T-helper 2 cell (primary cell): Measurements from ENCODE around the gene ACOT9.
A peak's percentile ranks its signal among the peaks of the same experiment; 100 is the strongest.
"Not testable (repeated sequence)": the region's sequence is repeated elsewhere in the genome, so short reads cannot be mapped to it uniquely, and the experiment has no call there.

Source experiments
- DNase-seq, 5 experiments: peaks; one replicate each; pipeline versions ENCODE4 v3.0.0 to v3.0.0-alpha.2; 2012 to 2022

ACOT9 gene

DNA sequence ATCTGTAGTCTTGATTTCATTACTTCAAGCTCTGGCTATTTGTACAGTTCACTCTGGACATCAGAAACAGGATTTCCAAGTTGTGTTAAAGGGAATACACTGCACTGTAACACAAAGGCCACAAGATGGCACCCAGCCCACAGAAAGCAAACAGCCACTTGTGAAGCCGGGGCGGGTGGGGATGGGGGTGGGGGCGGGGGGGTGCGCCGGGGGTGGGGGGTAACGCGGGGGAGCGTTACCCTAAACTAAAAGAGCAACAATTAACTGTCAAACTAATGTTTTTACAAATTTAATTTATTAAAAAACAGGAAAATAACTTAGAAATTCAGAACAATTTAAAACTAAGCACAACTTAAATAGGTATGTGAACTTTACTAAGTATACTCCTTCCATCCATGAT lies 48.5 kb downstream of the ACOT9 start:
- peak in 3 of 5 experiments; percentile 9 to 49 (median 23) for DNase-seq

- no peak for DNase-seq
These were observed 50.9 kb downstream of the ACOT9 start for GRCh38 chrX:23692166-23692565.

DNA sequence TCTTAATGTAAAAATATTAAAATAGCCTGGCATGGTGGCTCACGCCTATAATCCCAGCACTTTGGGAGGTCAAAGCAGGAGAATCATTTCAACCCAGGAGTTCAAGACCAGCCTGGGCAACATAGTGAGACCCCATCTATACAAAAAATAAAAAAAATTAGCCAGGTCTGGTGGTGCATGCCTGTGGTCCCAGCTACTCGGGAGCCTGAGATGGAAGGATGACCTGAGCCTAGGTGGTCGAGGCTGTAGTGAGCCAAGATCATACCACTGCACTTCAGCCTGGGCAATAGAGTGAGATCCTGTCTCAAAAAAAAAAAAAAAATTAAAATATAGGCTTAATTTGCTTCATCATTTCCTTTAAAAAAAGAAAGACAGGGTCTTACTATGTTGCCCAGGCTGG lies 66.6 kb downstream of the ACOT9 start:
- not testable (repeated sequence) for DNase-seq

DNA sequence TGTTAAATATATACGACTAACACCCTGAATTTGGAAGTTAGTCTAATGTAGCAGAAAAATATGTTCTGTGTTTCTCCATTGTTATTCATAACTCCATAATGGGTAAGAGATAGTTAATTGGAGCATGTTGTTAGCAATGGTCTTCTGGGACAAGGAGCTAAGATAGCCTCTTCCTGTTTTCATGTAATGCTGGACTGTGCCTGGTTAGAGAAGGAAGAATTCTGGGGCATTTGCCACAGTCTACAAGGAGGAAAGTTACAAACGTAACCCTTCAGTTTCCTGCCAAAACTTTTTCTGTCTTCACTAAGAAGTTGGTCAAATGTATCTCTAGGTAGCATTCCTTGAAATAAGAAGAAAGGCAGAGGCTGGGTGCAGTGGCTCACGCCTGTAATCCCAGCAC lies 70.0 kb downstream of the ACOT9 start:
- no peak for DNase-seq

DNA sequence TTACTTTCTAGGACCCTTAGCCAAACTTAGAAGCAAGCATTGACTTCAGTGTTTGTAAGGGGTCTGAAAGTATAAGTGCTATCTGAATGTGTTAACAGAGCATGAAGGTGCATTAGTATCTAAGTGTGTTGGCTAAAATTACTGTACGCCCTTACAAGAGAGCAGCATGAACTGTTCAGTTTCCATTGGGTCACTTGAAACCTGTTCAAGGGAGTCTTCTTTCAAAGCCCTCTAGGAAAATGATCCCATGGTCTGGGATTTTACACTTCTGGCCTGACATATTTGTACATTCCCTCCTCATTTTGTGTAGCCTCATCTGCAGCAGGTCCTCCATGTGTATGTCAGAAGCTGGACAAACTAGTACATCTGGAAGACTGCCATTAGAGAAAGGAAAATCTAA lies 72.5 kb downstream of the ACOT9 start:
- no peak for DNase-seq

- DNase-seq: no peak
These were observed 74.7 kb downstream of the ACOT9 start for GRCh38 chrX:23668335-23668734.

GRCh38 chrX:23667239-23668177 lies 75.6 kb downstream of the ACOT9 start, which contains the start of gene PRDX4:
Gene PRDX4 (plus strand): TSS chrX:23667493. CDS start chrX:23667571, 78 bp downstream.
- DNase-seq: peak; percentile 39 to 83 (median 63)

GRCh38 chrX:23666282-23666681 lies 76.8 kb downstream of the ACOT9 start:
- no peak for DNase-seq

GRCh38 chrX:23664496-23664895 lies 78.6 kb downstream of the ACOT9 start:
- no peak for DNase-seq

DNA sequence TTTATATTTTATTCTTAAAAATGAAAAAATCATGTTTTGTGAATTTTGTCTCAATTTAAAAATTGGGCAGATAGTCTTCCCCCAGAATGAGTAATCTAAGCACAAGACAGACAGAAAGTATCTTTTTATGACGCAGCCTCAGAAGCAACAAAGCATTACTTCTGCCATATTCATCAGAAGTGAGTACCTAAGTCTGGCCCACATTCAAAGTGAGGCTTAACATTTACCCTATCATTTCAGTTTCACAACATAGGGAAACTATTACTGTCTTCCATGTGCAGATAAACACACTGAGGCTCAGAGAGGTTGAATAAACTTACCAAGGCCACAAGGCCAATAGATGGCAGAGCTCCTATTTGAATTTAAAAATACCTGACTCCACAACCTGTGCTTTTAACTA lies 80.2 kb downstream of the ACOT9 start:
- DNase-seq: peak in 1 of 5 experiments; percentile 71

DNA sequence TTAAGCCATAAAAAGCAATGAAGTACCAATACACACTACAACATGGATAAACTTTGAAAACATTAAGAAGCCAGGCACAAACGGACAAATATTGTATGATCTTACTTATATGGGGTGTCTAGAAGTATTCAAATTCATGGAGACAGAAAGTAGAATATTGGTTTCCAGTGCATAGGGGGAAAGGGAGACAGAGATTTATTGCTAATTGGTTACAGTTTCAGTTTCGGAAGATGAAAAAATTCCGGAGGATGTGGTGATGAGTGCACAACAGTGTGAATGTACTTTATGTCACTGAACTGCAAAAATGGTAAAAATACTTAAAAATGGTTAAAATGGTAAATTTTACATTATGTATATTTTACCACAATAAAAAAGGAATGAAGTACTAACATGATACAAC lies 80.9 kb downstream of the ACOT9 start:
- DNase-seq: peak in 2 of 5 experiments; percentile 1 to 75

DNA sequence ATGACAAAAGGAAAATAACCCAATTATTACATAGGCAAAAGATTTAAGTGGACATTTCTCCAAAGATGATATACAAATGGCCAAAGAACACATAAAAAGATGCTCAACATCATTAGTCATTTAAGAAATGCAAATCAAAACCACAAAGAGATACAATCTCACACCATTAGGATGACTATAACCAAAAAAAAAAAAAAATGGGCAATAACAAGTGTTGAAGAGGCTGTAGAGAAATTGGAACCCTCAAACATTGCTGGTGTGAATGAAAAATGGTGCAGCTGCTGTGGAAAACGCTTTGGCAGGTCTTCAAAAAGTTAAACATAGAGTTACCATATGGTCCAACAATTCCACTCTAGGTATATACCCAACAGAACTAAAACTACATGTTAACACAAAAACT lies 81.4 kb downstream of the ACOT9 start:
- DNase-seq: peak in 1 of 5 experiments; percentile 58

DNA sequence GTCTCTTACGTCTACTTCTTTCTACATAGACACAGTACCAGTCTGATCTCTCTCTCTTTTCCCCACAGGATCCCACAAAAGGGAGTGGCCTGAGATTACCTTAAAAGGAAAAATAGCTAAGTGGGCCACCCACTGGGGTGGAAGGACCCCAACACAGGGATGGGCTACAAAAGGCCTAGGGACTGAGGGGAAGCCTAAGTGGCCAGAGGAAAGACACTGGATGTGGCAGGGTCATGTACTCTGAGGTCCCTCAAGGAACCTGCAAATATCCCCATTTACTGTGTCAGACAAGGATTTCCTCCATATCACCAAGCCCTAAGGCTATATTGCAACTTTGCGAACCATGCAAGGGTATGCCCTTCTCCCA lies 82.3 kb downstream of the ACOT9 start:
- no peak for DNase-seq

DNA sequence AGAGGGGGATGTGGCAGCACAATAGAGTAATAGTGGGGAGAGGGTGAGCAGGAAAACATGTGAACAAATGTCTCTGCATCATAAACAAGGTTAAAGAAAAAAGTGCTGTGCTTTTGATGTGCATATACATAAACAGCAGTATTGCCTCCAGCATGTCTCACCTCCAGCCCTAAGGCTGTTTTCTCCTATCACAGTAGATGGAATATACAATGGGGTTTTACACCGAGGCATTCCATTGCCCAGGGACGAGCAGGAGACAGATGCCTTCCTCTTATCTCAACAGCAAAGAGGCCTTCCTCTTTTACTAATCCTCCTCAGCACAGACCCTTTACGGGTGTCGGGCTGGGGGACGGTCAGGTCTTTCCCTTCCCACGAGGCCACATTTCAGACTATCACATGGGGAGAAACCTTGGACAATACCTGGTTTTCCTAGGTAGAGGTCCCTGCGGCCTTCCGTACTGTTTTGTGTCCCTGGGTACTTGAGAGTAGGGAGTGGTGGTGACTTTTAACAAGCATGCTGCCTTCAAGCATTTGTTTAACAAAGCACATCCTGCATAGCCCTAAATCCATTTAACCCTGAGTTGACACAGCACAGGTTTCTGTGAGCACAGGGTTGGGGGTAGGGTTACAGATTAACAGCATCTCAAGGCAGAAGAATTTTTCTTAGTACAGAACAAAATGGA lies 82.9 kb downstream of the ACOT9 start:
- DNase-seq: not testable (repeated sequence)

DNA sequence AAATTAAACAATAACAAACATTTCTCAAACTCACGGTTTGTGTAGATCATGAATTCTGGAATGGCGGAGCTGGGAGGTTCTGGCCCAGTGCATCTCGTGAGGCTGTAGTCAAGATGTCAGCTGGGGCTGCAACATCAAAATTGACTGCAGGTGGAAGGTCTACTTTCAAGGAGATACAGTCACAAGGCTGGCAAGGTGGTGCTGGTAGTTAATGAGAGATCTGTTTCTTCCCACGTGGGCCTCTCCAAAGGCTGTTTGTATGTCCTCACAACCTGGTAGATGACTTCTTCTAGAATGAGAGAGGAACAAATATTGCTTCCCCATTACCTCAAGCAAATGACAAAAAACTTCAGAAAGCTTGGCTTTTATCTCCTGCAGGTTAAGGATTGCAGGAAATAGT lies 83.7 kb downstream of the ACOT9 start:
- DNase-seq: no peak

DNA sequence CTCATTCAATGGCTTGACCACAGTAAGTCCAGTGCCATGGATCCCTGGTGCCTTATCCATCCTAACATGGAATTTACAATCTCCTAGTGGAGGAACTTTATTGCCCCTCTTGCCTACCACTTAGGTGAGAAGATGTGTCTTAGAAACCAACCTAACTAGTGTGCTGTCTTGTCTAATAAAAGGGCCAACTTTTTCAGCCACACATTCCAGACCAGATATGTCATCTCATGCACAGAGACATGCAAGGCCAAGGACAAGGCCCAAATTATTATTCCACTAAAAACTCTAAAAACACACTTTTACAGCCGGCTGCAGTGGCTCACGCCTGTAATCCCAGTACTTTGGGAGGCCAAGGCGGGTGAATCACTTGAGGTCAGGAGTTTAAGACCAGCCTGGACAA lies 86.4 kb downstream of the ACOT9 start:
- DNase-seq: no peak

DNA sequence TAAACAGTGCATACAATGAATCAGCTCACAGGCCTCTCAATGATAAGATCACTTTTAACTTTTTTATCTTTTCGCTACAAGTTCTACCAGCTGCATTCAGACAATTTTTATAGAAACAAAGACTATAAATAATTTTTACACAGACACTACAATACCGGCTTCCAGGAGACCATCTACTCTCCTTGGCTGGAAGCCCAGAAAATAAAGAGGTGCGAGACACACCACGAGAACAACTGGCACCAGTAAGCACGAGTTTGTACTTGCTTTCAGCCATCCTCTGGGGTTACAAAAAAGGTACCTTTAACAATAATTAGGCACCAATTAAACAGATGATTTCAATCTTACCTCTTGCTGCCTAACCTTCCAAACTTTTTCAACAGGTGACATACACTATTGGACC lies 87.0 kb downstream of the ACOT9 start:
- DNase-seq: no peak
